NCI-H1092 treated with DMSO at 0.1 percent for 48 hours (cell line): ENCODE results near the gene CAD.
A peak's percentile ranks its signal among the peaks of the same experiment; 100 is the strongest.
"Not testable (repeated sequence)": the region's sequence is repeated elsewhere in the genome, so short reads cannot be mapped to it uniquely, and the experiment has no call there.

Experiments
- DNase-seq: peaks from one replicate; lab custom pipeline; 2025; lab: John Stamatoyannopoulos, UW

The CAD gene

GRCh38 chr2:27256855-27257454, 39.8 kb downstream of the CAD start:
- DNase-seq: no peak

GRCh38 chr2:27258051-27258450, 40.9 kb downstream of the CAD start:
- no peak for DNase-seq

- no peak for DNase-seq
Measured at GRCh38 chr2:27261241-27261925, 44.2 kb downstream of the CAD start.

- no peak for DNase-seq
Measured at GRCh38 chr2:27261926-27262298, 44.7 kb downstream of the CAD start.

- no peak for DNase-seq
Measured at GRCh38 chr2:27262379-27263286, 45.5 kb downstream of the CAD start, which contains the start of gene SLC30A3. Gene SLC30A3 (minus strand): TSS chr2:27263047. CDS start chr2:27262906, 141 bp downstream.

- DNase-seq: no peak
Measured at GRCh38 chr2:27263287-27264252, 46.4 kb downstream of the CAD start.

GRCh38 chr2:27264253-27264752, 47.1 kb downstream of the CAD start:
- DNase-seq: no peak

GRCh38 chr2:27264753-27265535, 47.8 kb downstream of the CAD start:
- peak; percentile 50 for DNase-seq

GRCh38 chr2:27265536-27265870, 48.3 kb downstream of the CAD start:
- no peak for DNase-seq

GRCh38 chr2:27268296-27268695, 51.1 kb downstream of the CAD start:
- not testable (repeated sequence) for DNase-seq

GRCh38 chr2:27270131-27270530, 53.0 kb downstream of the CAD start:
- no peak for DNase-seq

- DNase-seq: no peak
Measured at GRCh38 chr2:27270670-27271069, 53.5 kb downstream of the CAD start.

- DNase-seq: no peak
Measured at GRCh38 chr2:27271631-27272340, 54.6 kb downstream of the CAD start.

GRCh38 chr2:27272537-27273522, 55.7 kb downstream of the CAD start:
- DNase-seq: not testable (repeated sequence)

- DNase-seq: no peak
Measured at GRCh38 chr2:27275211-27276150, 58.3 kb downstream of the CAD start, which contains the start of gene DNAJC5G. Gene DNAJC5G (plus strand): TSS chr2:27275433. CDS start chr2:27276729, 1,296 bp downstream.

- DNase-seq: no peak
Measured at GRCh38 chr2:27278010-27278409, 60.8 kb downstream of the CAD start.

GRCh38 chr2:27280826-27281225, 63.7 kb downstream of the CAD start:
- no peak for DNase-seq

GRCh38 chr2:27281442-27281841, 64.3 kb downstream of the CAD start:
- DNase-seq: no peak
